ENCODE results near the gene TBX2. TPM values are rescaled to one million over a fixed set of nuclear protein-coding genes. Genes with fewer than 3 reads are reported as not detected.
"Not testable (repeated sequence)": the region's sequence is repeated elsewhere in the genome, so short reads cannot be mapped to it uniquely, and the experiment has no call there.

Gene TBX2
- total RNA-seq, 1 donor from 2014 or later = 0.23 TPM

GRCh38 chr17:61353615-61354014, 46.0 kb upstream of the TBX2 start:
- Mint-ChIP-seq H3K36me3 (ENCODE audit: low read depth, unreplicated experiment) (no peaks in the 10 kb centered on the region), H3K27ac (ENCODE audit: unreplicated experiment) (no peak overlapping the region), H3K4me1 (ENCODE audit: unreplicated experiment) (peaks cover 19% of the 10 kb centered on the region), H3K4me3 (ENCODE audit: unreplicated experiment) (no peak overlapping the region), H3K9me3 (ENCODE audit: unreplicated experiment) (no peaks in the 10 kb centered on the region), H3K27me3 (ENCODE audit: unreplicated experiment) (peaks cover 5% of the 10 kb centered on the region)
- no peak for TF ChIP-seq CTCF (IDR thresholded peaks at IDR 0.05; ENCODE audit: unreplicated experiment)
- no peak for DNase-seq (ENCODE audit: low spot score)

DNA sequence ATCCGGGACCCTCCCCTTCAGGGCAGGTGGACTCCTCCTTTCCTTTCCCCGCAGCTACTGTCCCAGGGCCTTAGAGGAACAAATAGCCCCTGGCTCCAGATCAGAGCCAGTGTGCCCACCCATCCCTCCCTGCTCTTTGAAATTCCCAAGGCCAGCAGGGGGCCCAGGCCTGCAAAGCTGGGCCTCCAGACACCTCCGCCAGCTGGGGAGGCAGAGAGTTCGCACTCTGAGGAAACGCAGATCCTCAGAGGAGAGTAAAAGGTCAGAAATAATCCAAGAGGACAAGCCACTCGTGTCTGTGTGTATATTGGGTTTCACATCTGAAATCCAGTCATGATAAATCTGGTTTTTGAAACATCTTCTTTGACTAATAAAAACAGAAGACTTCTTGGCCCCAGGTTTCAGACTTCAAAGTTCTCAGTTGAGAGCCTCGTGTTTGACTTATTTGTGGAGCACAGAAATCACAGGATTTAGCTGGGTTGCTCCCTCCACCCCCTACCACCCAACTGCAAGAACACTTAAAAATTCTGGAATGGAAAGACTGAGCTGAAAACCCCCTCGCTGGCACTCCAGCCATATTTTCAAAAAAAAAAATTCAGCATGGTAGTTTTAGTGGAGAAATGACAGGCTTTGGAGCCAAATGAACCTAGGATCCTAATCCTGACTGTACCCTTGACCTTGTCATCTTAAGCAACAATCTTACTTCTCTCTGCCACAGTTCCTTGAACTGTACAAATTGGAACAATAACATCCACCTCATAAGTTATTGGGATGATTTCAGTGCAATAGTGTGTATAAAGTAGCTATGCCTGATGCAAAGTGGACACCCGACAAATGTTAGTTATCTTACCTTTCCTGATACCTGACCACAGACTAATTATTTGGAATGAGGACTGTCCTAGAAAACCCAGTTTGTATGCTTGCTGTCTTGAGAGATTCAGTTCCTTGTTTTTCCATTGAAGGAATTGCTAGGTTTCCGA, 44.5 kb upstream of the TBX2 start:
- no peak for TF ChIP-seq CTCF (IDR thresholded peaks at IDR 0.05; ENCODE audit: unreplicated experiment)
- no peak for DNase-seq (ENCODE audit: low spot score)
- H3K27me3 Mint-ChIP-seq (ENCODE audit: unreplicated experiment) = peaks cover 5% of the 10 kb centered on the region
- peaks cover 19% of the 10 kb centered on the region for H3K4me1 Mint-ChIP-seq (ENCODE audit: unreplicated experiment)
- H3K27ac Mint-ChIP-seq (ENCODE audit: unreplicated experiment) = no peak overlapping the region
- H3K9me3 Mint-ChIP-seq (ENCODE audit: unreplicated experiment) = no peaks in the 10 kb centered on the region
- H3K4me3 Mint-ChIP-seq (ENCODE audit: unreplicated experiment) = no peak overlapping the region
- H3K36me3 Mint-ChIP-seq (ENCODE audit: low read depth, unreplicated experiment) = no peaks in the 10 kb centered on the region

GRCh38 chr17:61357061-61357460, 42.6 kb upstream of the TBX2 start:
- not testable (repeated sequence) for H3K9me3 Mint-ChIP-seq (ENCODE audit: unreplicated experiment); H3K27me3 Mint-ChIP-seq (ENCODE audit: unreplicated experiment); H3K4me3 Mint-ChIP-seq (ENCODE audit: unreplicated experiment); H3K36me3 Mint-ChIP-seq (ENCODE audit: low read depth, unreplicated experiment); DNase-seq (ENCODE audit: low spot score); H3K27ac Mint-ChIP-seq (ENCODE audit: unreplicated experiment)
- H3K4me1 Mint-ChIP-seq (ENCODE audit: unreplicated experiment) = peaks cover 13% of the 10 kb centered on the region

- H3K4me1 Mint-ChIP-seq (ENCODE audit: unreplicated experiment) = not testable (repeated sequence)
These were observed 40.1 kb upstream of the TBX2 start for GRCh38 chr17:61359513-61359912.

GRCh38 chr17:61360318-61360943, 39.2 kb upstream of the TBX2 start:
- no peak overlapping the region for H3K27ac Mint-ChIP-seq (ENCODE audit: unreplicated experiment)
- TF ChIP-seq CTCF (IDR thresholded peaks at IDR 0.05; ENCODE audit: unreplicated experiment) = no peak
- no peak overlapping the region for H3K4me3 Mint-ChIP-seq (ENCODE audit: unreplicated experiment)
- H3K36me3 Mint-ChIP-seq (ENCODE audit: low read depth, unreplicated experiment) = no peaks in the 10 kb centered on the region
- H3K27me3 Mint-ChIP-seq (ENCODE audit: unreplicated experiment) = peaks cover 1% of the 10 kb centered on the region
- H3K4me1 Mint-ChIP-seq (ENCODE audit: unreplicated experiment) = no peaks in the 10 kb centered on the region
- DNase-seq (ENCODE audit: low spot score) = no peak
- no peaks in the 10 kb centered on the region for H3K9me3 Mint-ChIP-seq (ENCODE audit: unreplicated experiment)

More at GRCh38 chr17:61359513-61359912, 40.1 kb upstream of the TBX2 start:
- not testable (repeated sequence) for H3K9me3 Mint-ChIP-seq (ENCODE audit: unreplicated experiment); H3K27me3 Mint-ChIP-seq (ENCODE audit: unreplicated experiment); H3K36me3 Mint-ChIP-seq (ENCODE audit: low read depth, unreplicated experiment); DNase-seq (ENCODE audit: low spot score); H3K4me3 Mint-ChIP-seq (ENCODE audit: unreplicated experiment); H3K27ac Mint-ChIP-seq (ENCODE audit: unreplicated experiment)

DNA sequence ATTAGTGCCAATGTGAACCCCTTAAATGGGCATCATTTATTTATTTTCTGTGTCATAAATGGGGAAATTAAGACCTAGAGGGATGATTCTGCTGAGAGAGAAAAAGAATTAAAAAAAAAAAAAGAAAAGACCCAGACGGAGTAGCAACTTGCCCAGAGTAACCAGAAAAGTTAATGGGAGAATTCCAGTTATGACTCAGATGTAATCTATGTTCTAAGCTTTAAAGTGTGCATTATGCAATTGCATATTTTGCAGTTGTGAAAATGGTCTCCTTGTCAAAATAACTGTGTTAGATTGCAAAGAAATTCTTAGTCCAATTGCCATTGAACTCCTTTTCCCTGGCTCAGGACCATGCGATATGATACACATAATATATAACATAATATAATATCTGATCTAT, 38.6 kb upstream of the TBX2 start:
- TF ChIP-seq CTCF (IDR thresholded peaks at IDR 0.05; ENCODE audit: unreplicated experiment) = no peak
- Mint-ChIP-seq H3K27me3 (ENCODE audit: unreplicated experiment) (peaks cover 1% of the 10 kb centered on the region), H3K4me3 (ENCODE audit: unreplicated experiment) (no peak overlapping the region), H3K9me3 (ENCODE audit: unreplicated experiment) (no peaks in the 10 kb centered on the region), H3K27ac (ENCODE audit: unreplicated experiment) (no peak overlapping the region), H3K36me3 (ENCODE audit: low read depth, unreplicated experiment) (no peaks in the 10 kb centered on the region), H3K4me1 (ENCODE audit: unreplicated experiment) (no peaks in the 10 kb centered on the region)
- DNase-seq (ENCODE audit: low spot score) = no peak
